ENCODE data around the gene CFAP221. TPM values are rescaled to one million over a fixed set of nuclear protein-coding genes. Genes with fewer than 3 reads are reported as not detected.

CFAP221 gene
- polyA plus RNA-seq, 1 experiment: 0.12 TPM

DNA sequence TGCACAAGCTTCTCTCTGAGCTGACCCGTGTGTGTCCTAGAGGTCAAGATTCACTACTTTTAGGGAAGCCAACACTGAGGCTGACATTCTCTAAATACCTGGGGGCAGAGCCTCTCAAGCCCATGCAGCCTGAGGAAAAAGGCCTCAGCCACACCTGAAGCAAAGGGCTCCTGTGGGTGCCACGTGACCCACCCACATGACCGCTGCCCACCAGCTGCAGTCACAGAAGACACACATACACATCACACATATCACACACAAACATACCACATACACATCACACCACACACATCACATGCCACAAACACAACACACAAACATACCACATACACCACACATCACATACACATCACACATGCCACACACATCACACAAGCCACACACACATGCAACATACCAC, 149.3 kb downstream of the CFAP221 start:
- TF ChIP-seq, protein P1, sequence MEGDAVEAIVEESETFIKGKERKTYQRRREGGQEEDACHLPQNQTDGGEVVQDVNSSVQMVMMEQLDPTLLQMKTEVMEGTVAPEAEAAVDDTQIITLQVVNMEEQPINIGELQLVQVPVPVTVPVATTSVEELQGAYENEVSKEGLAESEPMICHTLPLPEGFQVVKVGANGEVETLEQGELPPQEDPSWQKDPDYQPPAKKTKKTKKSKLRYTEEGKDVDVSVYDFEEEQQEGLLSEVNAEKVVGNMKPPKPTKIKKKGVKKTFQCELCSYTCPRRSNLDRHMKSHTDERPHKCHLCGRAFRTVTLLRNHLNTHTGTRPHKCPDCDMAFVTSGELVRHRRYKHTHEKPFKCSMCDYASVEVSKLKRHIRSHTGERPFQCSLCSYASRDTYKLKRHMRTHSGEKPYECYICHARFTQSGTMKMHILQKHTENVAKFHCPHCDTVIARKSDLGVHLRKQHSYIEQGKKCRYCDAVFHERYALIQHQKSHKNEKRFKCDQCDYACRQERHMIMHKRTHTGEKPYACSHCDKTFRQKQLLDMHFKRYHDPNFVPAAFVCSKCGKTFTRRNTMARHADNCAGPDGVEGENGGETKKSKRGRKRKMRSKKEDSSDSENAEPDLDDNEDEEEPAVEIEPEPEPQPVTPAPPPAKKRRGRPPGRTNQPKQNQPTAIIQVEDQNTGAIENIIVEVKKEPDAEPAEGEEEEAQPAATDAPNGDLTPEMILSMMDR (IDR thresholded peaks at IDR 0.05; ENCODE audit: insufficient read depth, low read depth, low read length): no peak
- Histone ChIP-seq H3K4me3 (ENCODE audit: low read depth, low read length) (no peak overlapping the region), H3K36me3 (ENCODE audit: control insufficient read depth, insufficient read depth, low read length) (no peaks in the 10 kb centered on the region), H3K27me3 (ENCODE audit: control insufficient read depth, insufficient read depth, low read length) (no peaks in the 10 kb centered on the region)
- no peak for DNase-seq (ENCODE audit: low read depth)
- ChIA-PET POLR2A (no interaction called here), CTCF (no interaction called here)

GRCh38 chr2:119693967-119694366, 149.7 kb downstream of the CFAP221 start:
- CTCF ChIA-PET: no interaction called here
- no peak for DNase-seq (ENCODE audit: low read depth)
- H3K36me3 ChIP-seq (ENCODE audit: control insufficient read depth, insufficient read depth, low read length): no peaks in the 10 kb centered on the region
- H3K4me3 ChIP-seq (ENCODE audit: low read depth, low read length): no peak overlapping the region
- H3K27me3 ChIP-seq (ENCODE audit: control insufficient read depth, insufficient read depth, low read length): no peaks in the 10 kb centered on the region
- TF ChIP-seq, protein P1 (IDR thresholded peaks at IDR 0.05; ENCODE audit: insufficient read depth, low read depth, low read length): no peak
- POLR2A ChIA-PET: no interaction called here

DNA sequence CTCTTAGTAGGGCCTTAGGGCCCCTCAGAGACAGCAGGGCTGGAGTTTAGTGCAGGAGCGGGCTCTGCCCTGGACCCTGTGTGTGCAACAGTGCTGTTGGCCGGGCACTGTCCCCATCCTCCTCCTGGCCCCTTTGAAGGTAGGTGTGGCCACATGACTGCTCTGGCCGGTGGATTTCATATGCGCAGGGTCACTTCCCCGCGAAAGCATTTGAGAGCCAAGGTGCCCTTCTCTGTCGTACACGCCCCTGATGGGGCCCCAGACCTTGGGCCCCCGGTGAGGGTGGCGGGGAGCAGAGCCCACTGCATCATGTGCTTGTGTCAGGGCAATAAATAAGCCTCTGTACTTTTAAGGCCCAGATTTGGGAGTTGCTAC, 150.2 kb downstream of the CFAP221 start:
- H3K27me3 ChIP-seq (ENCODE audit: control insufficient read depth, insufficient read depth, low read length): peaks cover 1% of the 10 kb centered on the region; the same call in 1 of the 2 replicates
- H3K36me3 ChIP-seq (ENCODE audit: control insufficient read depth, insufficient read depth, low read length): no peaks in the 10 kb centered on the region
- TF ChIP-seq, protein P1 (IDR thresholded peaks at IDR 0.05; ENCODE audit: insufficient read depth, low read depth, low read length): no peak
- DNase-seq (ENCODE audit: low read depth): no peak
- CTCF ChIA-PET: no interaction called here
- POLR2A ChIA-PET: no interaction called here
- H3K4me3 ChIP-seq (ENCODE audit: low read depth, low read length): no peak overlapping the region

DNA sequence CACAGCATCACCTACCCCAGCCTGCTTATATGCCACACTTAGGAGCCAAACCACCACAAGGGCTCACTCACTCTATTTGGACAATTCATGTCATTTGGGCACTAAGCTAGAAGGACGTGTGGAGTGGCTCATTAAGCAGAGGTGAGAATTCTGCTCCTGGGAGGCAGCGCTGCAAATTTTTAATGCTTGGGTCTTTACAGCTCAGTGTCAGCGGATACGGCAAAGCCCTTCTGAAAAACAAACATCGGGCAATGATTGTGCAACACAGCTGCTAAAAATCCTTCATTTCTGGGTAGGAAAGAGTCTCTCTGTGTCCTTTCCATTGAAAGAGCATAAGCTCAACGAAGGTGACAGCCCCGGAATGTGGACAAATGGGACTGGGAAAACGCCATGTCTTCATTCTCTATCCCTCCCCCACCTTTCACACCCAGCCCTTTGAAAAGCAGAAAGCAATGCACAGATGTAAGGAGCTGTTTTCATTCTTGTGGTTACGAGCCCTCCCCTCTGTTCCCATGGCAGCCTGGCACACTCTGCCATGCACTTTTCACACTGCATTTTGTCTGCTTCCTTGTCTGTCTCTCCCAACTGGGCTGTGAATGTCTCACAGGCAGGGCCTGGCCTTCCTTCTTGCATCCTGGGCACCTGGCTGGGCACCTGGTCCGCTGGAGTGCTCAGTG, 150.7 kb downstream of the CFAP221 start:
- DNase-seq (ENCODE audit: low read depth): peak; percentile 16
- Histone ChIP-seq H3K4me3 (ENCODE audit: low read depth, low read length) (0 out of 2 replicates have a peak overlapping the region, but pooled peaks have one; percentile 9), H3K36me3 (ENCODE audit: control insufficient read depth, insufficient read depth, low read length) (no peaks in the 10 kb centered on the region), H3K27me3 (ENCODE audit: control insufficient read depth, insufficient read depth, low read length) (peaks cover 1% of the 10 kb centered on the region; the same call in 1 of the 2 replicates)
- ChIA-PET POLR2A (no interaction called here), CTCF (no interaction called here)
- TF ChIP-seq, protein P1 (IDR thresholded peaks at IDR 0.05; ENCODE audit: insufficient read depth, low read depth, low read length): no peak

- ChIA-PET CTCF (interaction anchor here (0.6 to 3.0 kb wide), 3 partner anchors 23 to 1384 kb away, joined by 3 to 7 read pairs (median 3); no protein-coding TSS in a partner anchor), POLR2A (no interaction called here)
- Histone ChIP-seq H3K27me3 (ENCODE audit: control insufficient read depth, insufficient read depth, low read length) (peaks cover 1% of the 10 kb centered on the region; the same call in 1 of the 2 replicates), H3K36me3 (ENCODE audit: control insufficient read depth, insufficient read depth, low read length) (no peaks in the 10 kb centered on the region), H3K4me3 (ENCODE audit: low read depth, low read length) (no peak overlapping the region)
- TF ChIP-seq, protein P1 (IDR thresholded peaks at IDR 0.05; ENCODE audit: insufficient read depth, low read depth, low read length): no peak
- no peak for DNase-seq (ENCODE audit: low read depth)
These were observed 151.8 kb downstream of the CFAP221 start for GRCh38 chr2:119696005-119696404.

Measured in BJ (cell line).